ENCODE measurements around the gene DDX41.
"Not testable (repeated sequence)": the region's sequence is repeated elsewhere in the genome, so short reads cannot be mapped to it uniquely, and the experiment has no call there.

Gene DDX41

GRCh38 chr5:177497292-177498012, 19.3 kb downstream of the DDX41 start, which contains the start of gene PDLIM7:
Gene PDLIM7, minus strand, starts transcription at chr5:177497604. Its CDS starts 1,092 bp downstream, at chr5:177496512.
- DNase-seq: peak in 12 of 14 donors; percentile 13 to 83 (median 68)

DNA sequence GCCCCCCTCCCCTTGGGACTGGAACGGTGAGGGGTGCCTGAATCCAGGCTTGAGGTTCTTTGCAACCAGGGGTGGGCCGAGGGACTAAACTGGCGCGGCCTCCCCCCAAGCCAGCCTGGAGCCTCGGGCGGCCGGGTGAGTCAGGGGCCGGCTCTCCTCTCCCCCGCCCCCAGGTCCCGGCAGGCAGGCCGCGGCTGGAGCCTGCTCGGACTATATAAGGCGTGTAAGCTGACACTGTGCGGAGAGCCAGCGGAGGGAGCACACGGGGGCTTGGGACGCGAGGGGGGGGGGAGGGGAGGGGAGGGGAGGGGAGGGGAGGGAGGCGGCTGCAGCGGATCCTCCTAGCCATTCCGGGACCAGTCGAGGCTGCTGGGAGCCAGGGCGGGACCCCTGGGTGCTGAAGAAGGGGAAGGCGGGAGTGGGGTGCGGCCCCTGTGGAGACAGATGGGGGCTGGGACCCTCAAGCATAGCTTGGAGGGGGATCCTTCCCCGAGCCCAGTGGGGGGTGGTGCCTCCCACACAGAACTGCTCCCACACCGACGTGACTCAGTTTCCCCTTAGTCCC, 20.0 kb downstream of the DDX41 start:
- peak in 1 of 14 donors; percentile 46 for DNase-seq

GRCh38 chr5:177496070-177496726, 20.6 kb downstream of the DDX41 start:
- DNase-seq: no peak

GRCh38 chr5:177495243-177496060, 21.3 kb downstream of the DDX41 start:
- DNase-seq: no peak

DNA sequence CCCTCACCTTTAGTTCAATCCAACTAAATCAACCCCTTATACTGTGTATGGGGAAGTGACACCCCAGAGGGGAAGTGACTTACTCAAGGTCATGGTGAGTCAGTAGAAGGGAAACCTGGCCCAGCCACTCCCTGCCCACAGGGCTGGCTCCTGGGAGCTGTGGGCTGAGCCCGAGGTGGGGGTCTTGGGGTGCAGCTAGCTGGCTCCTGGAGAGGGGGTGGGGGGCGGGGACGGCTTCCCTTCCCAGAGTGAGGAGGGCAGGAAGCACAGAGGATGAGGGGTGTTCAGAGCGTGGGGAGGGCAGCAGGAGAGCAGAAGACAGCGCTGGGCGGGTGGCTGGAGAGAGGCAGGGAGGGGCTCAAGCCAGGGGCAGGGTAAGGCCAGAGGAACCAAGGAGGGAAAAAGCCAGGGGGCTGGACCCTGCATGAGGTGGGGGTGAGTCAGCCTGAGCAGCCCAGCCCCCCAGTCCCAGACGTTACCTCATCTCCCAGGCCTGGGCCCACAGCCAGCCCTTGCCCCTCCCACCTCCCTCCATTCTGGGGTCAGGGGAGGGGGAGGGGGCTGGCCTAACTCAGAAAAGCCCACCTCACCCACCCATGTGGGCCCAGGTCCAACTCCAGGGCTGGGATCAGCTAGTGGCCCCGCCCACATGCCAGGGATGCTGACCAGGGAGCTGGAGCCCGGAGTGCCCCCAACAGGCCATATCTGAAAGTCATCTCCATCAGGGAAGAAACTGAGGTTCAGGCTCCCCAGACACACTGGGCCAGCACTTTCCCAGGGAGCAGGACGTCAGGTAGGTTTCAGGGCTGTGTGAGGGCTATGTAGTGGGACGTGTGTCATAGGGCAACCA, 22.2 kb downstream of the DDX41 start:
- peak in 1 of 14 donors; percentile 57 for DNase-seq

DNA sequence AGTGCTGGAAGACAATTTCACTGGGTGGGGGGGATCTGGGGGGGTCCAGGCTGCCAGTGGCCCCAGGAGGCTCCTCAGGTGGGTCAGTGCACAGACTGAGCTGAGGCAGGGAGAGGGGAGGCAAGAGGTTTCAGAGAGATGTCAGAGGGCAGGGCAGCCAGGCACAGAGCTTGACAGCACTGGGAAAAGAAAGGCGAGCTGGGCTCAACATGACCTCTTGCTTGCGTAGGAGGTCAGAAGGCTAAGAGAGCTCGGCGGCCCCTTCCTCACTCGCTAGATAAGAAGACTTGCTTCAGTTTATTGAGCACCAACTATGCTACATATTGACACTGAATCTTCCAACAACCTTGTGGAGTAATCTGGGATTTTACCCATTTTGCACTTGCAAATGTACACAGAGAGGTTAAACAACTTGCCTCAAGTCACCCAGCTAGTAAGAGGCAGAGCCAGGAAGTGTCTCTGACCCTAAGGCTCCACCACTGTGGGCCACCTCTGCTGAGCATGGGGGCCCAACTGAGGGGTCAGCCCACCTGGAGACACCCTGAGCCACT, 22.9 kb downstream of the DDX41 start:
- DNase-seq: no peak

DNA sequence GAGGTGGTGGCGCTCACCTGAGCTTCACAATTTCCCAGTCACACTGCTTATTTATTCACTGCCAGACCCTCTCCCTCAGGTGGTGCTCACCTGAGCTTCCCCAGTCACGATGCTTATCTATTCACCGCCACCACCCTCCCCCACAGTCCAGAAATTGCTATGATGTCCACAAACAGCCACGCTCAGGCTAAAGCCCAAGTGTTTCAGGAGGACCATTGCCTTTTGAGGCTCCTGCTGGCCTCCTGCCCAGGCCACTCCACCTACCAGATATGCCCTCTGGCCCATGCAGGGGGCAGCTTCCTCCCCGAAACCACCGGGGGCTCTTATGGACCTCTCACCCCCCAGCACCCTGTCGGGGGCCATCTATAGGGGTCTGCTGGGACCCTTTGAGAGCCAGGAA, 23.9 kb downstream of the DDX41 start:
- no peak for DNase-seq

DNA sequence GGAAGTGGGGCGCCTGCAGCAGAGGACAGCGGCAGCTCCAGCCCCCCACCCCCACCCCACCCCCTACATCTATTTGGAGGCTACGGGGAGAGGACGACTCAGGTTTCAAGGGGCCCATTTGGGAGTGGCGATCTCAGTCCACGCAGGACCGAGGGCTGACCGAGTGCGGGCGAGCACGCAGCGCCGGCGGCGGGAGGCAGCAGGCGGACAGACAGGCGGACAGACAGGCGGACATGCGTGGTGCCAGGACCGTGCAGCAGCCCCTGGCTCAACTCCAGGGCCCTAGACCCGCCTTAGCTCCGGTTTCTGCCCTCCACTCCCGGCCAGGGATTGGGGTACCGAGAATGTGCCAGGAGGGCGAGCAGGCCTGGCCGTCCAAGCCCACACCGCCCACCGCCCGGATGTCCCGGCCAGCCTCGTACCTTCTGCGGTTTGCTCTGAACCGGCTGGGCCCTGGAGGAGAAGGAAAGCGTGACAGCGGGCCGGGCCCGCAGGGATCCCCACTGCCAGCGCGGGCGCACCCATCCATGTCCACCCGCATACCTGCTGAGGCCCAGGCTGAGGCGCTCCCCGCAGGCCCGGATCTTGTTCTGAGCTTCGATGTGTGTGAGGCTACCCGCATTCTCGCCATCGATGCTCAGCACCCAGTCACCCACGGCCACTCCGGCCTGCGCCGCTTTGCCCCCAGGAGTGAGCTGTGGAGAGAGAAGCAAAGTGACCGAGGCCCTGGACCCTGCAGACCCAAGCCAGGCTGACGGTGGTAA, 24.6 kb downstream of the DDX41 start:
- DNase-seq: no peak

DNA sequence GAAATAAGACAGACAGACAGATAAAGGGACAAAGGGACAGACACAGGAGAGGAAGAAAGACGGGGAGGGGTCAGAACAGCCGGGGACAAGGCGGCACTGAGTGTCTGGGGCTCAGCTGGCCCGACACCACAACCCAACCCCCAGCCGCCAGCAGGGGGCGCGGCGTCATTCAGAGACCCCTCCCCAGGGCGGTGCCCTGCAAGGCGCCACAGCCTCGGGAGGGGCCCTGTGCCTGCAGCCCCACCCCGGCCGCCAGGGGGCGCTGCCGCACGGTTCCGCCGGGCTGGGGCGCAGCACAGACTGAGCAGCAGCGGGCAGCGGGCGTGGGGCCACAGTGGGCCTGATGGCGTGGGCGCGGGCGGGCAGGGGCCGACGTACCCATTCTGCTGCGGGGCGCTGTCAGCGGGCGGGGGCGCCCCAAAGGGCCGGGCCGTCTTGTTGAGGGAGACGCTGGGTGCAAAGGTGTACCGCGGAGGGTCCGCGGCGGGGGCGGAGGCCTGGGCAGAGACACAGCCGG, 25.3 kb downstream of the DDX41 start:
- no peak for DNase-seq

DNA sequence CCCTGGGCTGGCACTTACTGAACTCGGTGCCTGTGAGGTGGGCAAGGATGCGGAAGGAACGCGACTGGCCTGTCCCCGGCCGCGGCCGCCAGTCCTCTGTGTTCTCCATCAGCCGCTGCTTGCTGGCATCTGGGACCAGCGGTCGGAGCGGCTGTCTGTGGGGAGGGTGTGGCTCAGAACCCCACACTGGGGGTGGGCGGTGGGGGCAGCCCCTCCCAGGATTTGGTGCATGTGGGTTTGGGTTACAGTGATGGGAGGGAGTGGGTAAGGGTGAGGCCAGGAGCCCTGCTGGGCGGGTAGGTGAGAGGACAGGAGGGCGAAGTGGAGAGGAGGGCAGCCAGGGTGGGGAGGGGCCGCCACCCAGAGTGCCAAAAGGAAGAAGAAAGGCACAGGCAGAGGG, 25.8 kb downstream of the DDX41 start:
- no peak for DNase-seq

DNA sequence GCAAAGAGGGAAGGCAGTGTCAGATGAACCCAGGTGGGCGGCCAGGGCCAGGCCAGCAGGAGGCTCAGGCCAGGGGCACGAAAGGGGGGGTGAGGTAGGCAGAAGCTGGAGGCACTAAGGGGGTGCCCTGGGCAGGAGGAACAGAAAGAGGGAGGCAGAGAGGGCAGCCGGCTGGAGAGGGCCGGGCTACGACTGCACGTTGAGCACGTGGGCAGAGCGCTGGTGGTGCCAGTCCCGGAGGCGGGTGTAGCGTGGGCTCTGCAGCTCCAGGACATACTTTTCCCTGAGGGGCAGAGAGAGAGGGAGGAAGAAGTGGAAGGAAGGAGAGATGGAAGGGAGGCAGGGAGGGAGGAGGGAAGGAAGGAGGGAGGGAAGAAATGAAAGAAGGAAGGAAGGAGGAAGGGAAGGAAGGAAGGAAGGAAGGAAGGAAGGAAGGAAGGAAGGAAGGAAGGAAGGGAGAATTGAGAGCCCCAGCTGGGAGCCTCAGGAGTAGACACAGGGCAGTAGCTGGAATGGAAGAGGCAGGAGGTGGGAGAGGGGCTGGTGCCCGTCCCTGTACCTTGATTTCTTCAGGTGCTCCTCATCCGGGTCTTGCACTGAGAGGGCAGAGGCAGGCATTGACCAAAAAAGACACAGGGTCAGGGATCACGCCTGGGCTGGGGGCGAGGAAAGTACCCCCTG, 26.3 kb downstream of the DDX41 start:
- peak in 1 of 14 donors; percentile 60 for DNase-seq

DNA sequence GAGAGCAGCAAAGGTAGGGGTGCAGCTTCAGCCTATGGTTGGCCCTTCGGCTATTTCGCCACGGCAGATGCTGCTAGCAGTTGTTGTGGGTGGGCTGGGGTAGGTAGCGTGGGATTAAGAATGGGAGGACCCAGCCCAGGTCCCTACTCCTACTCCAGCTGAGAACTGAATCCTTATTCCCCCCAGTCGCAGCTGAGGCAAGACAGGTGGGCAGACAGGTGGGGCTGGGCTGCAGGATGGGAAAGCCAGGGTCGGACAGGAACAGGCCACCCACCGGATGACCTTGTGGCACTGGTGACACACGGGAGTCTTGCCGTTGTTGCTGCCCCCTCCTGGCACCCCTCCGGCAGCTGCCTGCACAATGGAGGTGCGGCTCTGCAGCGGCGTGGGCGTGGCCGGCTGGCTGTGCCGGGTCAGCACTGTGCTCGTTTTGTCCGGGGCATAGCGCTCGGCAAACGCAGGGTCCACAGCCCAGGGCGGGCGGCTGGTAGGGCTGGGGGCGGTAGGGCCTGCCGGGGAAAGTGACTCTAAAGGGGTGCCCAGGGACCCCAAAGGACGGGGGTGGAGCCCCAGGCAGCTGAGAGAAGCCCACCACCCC, 27.5 kb downstream of the DDX41 start:
- DNase-seq: no peak

- DNase-seq: no peak
These were observed 28.8 kb downstream of the DDX41 start for GRCh38 chr5:177487975-177488374.

DNA sequence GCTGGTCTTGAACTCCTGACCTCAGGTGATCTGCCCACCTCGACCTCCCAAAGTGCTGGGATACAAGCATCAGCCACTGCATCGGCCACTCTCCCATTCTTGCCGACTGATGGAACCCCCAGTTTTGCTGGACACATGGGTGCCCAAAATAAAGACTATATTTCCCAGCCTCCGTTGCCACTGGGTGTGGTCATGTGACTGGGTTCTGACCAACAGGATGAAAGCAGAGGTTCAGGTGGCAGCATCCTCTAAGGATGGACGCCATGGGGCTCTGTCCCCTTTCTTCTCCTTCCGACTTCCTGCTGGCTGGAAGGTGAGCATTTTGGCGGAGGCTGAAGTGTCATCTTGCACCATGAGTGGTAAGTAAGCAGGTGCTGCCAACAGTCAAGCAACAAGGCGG, 29.6 kb downstream of the DDX41 start:
- no peak for DNase-seq

- no peak for DNase-seq
These were observed 30.5 kb downstream of the DDX41 start for GRCh38 chr5:177486256-177486655.

- DNase-seq: not testable (repeated sequence)
These were observed 31.0 kb downstream of the DDX41 start for GRCh38 chr5:177485753-177486152.

- DNase-seq: no peak
These were observed 31.7 kb downstream of the DDX41 start for GRCh38 chr5:177484902-177485549.

GRCh38 chr5:177483994-177484901, 32.5 kb downstream of the DDX41 start:
- DNase-seq: no peak
